GM18505 (cell line): ENCODE results near the gene CNTN5.
"Not testable (repeated sequence)": the region's sequence is repeated elsewhere in the genome, so short reads cannot be mapped to it uniquely, and the experiment has no call there.

ENCODE experiments used
- ATAC-seq: cut with Tn5 transposase; IDR thresholded peaks from one replicate; pipeline ENCODE4 v1.9.1; 2021; ENCODE audit not compliant: unreplicated experiment
- POLR2A ChIP-seq: IDR thresholded peaks from 4 replicates; pipeline ENCODE4 v1.6.1; 2011; ENCODE audit warnings: borderline replicate concordance; ENCODE audit not compliant: insufficient read depth, insufficient read length; ENCODE audit errors: extremely low read depth

Gene CNTN5

GRCh38 chr11:100208207-100208606 lies 1187.5 kb downstream of the CNTN5 start:
- ATAC-seq: no peak
- no peak for TF ChIP-seq POLR2A

DNA sequence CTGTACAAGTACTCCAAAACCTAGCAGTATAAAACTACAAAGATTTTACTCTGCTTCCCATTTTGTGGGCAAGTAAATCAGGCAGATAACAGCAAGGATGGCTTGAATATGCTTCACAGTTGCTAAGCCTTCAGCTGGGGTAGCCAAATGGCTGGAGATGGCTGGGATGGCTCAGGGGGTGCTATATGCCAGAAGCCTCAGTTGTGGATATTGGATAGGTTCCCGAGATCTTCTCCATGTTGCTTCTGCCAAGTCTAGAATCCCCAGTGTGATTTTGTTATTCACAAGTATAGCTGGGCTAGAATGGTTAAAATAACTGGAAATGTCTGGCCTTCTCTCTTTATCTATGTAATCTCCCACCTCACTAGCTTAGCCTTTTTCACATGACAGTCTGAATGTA lies 1194.0 kb downstream of the CNTN5 start:
- TF ChIP-seq POLR2A: no peak
- ATAC-seq: no peak

DNA sequence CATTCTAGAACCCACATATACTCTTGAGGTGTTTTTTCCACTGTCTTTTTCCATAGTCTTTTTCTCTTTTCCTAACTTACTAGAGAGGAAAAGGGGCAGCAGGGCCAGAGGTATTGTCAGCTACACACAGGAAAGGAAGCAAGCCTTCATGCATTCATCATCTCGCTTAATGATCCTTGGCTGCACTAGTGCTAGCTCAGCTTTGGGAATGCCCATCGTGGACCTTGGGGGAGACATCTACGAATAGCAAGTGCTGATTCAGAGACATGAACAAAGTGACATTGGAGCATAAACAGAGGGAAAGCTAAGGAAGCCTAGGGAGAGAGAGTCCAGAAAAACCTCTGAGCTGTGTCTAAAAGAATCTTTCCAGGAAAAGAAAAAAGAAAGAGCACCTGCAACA lies 1200.1 kb downstream of the CNTN5 start:
- no peak for ATAC-seq
- TF ChIP-seq POLR2A: no peak

DNA sequence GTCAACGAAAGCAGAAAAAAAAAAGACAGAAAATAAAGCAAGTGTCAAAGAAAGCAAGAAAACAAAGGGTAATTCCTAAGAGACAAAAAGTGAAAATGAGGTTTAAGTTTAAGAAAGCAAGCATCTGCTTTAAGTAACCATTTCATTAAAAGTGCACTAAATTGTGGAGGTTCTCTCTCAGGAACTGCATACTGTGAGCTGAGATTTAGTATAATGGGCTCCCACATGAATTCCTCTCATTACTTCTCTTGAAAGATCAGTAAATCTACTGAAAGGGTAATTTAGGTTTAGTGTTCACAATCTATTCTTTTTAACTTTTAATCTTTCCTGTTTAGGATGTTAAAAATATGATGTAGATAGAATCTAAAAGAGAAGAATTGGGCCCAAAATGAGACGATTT lies 1201.0 kb downstream of the CNTN5 start:
- ATAC-seq: no peak
- no peak for TF ChIP-seq POLR2A

DNA sequence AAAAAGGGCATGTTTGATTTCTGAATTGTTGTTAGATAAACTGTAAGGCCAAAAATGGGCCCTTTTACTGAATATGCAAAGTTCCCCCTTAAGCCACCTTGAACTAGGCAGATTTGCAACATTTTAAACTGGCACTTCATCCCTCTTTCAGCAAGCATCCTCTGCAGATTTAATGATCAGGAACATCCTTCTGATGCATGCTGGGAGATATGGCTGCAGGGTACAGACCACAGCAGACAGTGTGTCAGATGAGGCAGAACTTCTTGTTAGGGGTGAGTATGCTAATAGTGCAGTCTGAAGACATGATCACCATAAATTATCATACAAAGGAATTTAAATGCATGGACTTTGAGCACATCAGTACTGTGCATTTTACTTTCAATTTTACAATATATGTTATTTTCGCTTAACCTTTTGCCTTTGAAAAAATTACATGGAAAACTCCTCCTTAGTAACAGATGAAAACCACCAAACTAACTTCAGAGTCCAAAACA lies 1203.8 kb downstream of the CNTN5 start:
- ATAC-seq: no peak
- no peak for TF ChIP-seq POLR2A

- TF ChIP-seq POLR2A: no peak
- no peak for ATAC-seq
Measured at GRCh38 chr11:100229086-100229485, 1208.3 kb downstream of the CNTN5 start.

GRCh38 chr11:100232006-100232405 lies 1211.3 kb downstream of the CNTN5 start:
- no peak for TF ChIP-seq POLR2A
- ATAC-seq: no peak

DNA sequence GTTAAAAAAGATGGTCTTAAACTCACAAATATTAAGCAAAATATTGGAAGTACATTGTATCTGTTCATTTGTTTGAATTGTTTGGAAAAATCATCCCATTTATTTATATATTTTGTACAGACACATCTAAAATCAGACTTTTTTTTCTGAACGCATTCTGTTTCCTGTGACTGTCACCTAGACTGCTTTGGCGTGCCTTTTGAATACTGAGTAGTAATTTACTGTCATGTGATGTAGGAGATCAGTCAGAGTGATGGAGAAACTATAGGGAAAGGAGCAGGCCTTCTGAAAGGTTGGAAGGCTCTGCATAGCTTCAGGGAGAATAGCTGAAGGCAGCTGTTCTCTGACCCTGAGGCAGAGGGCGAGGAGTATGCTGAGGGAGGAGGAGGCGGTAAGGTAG lies 1214.3 kb downstream of the CNTN5 start:
- no peak for TF ChIP-seq POLR2A

GRCh38 chr11:100240025-100240539 lies 1219.3 kb downstream of the CNTN5 start:
- no peak for TF ChIP-seq POLR2A
- no peak for ATAC-seq

More for the DNA sequence above, 1214.3 kb downstream of the CNTN5 start:
- no peak for ATAC-seq

- no peak for TF ChIP-seq POLR2A
- no peak for ATAC-seq
Measured at GRCh38 chr11:100247704-100248103, 1227.0 kb downstream of the CNTN5 start.

DNA sequence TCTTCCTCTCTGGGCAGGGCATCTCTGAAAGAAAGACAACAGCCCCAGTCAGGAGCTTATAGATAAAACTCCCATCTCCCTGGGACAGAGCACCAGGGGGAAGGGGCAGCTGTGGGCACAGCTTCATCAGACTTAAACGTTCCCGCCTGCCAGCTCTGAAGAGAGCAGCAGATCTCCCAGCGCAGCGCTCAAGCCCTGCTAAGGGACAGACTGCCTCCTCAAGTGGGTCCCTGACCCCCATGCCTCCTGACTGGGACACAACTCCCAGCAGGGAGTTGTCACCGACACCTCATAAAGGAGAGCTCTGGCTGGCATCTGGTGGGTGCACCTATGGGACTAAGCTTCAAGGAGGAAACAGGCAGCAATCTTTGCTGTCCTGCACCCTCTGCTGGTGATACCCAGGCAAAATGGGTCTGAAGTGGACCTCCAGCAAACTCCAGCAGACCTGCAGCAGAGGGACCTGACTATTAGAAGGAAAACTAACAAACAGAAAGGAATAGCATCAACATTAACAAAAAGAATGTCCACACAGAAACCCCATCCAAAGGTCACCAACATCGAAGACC lies 1236.6 kb downstream of the CNTN5 start:
- ATAC-seq: not testable (repeated sequence)

GRCh38 chr11:100269516-100269915 lies 1248.8 kb downstream of the CNTN5 start:
- no peak for TF ChIP-seq POLR2A
- no peak for ATAC-seq

- TF ChIP-seq POLR2A: no peak
- no peak for ATAC-seq
Measured at GRCh38 chr11:100273066-100273815, 1252.5 kb downstream of the CNTN5 start.

- ATAC-seq: not testable (repeated sequence)
Measured at GRCh38 chr11:100274466-100274865, 1253.7 kb downstream of the CNTN5 start.
